AG10803 (cell line): Measurements from ENCODE around the gene TAMM41.
"Not testable (repeated sequence)": the region's sequence is repeated elsewhere in the genome, so short reads cannot be mapped to it uniquely, and the experiment has no call there.

Source experiments
- DNase-seq: peaks from one replicate; pipeline ENCODE4 v3.0.0; 2010; ENCODE audit warnings: low read depth
- H3K4me3 ChIP-seq: 2 replicates; pipeline ENCODE4 v1.5.1; 2011; ENCODE audit warnings: mild to moderate bottlenecking, low read length, control low read depth
- TF ChIP-seq, protein P1 (sequence below): conservative IDR thresholded peaks from 2 replicates; pipeline ENCODE4 v1.5.1; 2011; ENCODE audit warnings: mild to moderate bottlenecking, low read length, control low read depth, inconsistent platforms

Gene TAMM41

DNA sequence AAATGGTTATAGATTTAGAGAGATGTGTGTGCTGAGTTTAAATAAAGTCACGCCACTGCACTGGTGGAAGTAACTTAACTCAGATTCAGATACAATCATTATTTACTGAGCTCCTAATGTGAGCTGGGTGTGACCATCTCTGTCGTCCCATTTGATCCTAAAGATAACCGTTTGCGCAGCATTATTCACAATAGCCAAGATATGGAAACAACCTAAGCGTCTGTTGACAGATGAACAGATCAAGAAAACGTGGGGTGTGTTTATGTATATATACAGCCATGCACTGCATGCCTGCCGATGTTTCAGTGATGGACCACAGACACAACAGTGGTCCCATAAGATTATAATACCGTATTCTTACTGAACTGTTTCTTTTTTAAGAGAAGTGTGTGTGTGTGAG lies 71.2 kb downstream of the TAMM41 start:
- no peak overlapping the region for H3K4me3 ChIP-seq
- no peak for DNase-seq
- TF ChIP-seq, protein P1, sequence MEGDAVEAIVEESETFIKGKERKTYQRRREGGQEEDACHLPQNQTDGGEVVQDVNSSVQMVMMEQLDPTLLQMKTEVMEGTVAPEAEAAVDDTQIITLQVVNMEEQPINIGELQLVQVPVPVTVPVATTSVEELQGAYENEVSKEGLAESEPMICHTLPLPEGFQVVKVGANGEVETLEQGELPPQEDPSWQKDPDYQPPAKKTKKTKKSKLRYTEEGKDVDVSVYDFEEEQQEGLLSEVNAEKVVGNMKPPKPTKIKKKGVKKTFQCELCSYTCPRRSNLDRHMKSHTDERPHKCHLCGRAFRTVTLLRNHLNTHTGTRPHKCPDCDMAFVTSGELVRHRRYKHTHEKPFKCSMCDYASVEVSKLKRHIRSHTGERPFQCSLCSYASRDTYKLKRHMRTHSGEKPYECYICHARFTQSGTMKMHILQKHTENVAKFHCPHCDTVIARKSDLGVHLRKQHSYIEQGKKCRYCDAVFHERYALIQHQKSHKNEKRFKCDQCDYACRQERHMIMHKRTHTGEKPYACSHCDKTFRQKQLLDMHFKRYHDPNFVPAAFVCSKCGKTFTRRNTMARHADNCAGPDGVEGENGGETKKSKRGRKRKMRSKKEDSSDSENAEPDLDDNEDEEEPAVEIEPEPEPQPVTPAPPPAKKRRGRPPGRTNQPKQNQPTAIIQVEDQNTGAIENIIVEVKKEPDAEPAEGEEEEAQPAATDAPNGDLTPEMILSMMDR: no peak

DNA sequence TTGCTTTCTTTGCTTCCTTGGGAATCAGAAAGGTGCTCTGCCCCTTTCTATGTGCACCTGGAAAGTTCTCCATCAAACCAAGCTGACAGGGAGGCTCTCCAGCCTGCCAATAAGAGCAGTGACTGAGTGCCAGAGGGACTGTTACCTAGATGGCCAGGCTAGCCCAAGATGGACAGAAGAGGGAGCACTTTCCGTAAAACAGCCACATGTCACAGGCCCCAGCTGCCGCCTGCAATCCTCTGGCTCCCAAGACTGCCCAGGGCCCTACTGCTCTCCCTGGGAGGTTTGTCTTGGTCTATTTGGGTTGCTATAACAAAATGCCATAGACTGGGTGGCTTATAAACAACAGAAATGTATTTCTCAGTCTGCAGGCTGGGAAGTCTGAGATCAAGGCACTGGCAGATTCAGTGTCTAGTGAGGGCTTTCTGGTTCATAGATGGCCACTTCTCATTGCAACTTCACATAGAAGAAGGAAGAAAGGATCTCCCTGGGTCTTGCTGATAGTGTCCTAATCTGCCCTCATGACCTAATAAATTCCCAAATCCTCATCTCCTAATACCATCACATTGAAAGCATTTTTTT lies 72.3 kb downstream of the TAMM41 start:
- H3K4me3 ChIP-seq: no peak overlapping the region
- TF ChIP-seq, protein P1: peak; percentile 62
- DNase-seq: peak; percentile 60

DNA sequence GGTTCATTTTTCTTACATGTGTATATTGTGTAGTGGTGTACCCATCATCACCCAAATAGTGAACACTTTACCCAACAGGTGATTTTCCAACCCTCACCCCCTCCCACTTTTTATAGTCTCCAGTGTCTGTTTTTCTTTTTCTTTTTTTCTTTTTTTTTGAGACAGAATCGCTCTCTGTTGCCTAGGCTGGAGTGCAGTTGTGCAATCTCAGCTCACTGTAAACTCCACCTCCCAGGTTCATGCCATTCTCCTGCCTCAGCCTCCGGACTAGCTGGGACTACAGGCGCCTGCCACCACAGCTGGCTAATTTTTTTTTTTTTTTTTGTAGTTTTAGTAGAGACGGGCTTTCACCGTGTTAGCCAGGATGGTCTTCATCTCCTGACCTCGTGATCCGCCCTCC lies 74.8 kb downstream of the TAMM41 start:
- not testable (repeated sequence) for H3K4me3 ChIP-seq
- peak; percentile 6 for DNase-seq

DNA sequence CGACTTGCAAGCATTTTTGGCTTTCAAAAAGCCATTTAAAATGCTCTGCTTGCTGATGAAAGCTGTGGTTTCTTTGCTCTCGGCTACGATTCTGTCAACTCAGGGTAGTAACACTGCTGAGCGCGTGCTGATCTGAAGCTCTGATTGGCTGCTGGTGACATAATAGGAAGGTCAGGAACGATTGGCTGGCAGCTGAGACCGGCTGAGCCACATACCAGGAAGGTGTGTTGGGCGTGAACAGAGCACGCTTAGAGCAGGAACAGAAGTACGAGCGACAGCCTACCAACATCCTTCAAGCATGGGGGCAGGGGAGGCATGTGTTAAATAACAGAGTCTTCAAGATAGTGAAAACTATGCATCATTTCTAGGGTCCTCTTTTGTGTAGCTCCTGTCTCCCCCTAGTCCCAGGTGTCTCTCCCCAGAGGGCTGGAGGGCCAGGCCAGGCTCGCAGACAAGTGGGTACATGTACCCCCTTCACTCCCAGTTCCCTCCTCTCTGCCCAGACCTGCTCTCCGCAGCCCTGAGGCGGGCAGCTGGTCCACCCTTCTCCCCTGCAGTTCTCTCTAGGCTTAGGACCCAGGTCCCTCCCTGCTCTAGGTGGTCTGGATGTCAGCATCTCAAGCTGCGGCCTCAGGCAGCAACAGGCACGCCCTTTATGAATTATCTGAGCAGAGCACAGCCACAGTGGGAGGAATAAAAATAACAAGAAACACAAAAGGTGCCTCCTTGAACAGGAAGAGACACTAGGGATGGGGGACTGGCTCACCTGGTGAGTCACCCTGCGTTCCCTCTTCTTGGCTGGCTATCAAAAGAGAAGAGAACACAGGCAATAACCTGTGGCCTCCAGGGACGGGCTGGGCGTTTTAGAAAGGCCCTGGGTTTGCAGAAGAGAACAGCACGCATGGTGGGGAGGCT lies 76.0 kb downstream of the TAMM41 start:
- peak; percentile 88 for DNase-seq
- TF ChIP-seq, protein P1: no peak
- H3K4me3 ChIP-seq: peak overlapping the region; percentile 34

DNA sequence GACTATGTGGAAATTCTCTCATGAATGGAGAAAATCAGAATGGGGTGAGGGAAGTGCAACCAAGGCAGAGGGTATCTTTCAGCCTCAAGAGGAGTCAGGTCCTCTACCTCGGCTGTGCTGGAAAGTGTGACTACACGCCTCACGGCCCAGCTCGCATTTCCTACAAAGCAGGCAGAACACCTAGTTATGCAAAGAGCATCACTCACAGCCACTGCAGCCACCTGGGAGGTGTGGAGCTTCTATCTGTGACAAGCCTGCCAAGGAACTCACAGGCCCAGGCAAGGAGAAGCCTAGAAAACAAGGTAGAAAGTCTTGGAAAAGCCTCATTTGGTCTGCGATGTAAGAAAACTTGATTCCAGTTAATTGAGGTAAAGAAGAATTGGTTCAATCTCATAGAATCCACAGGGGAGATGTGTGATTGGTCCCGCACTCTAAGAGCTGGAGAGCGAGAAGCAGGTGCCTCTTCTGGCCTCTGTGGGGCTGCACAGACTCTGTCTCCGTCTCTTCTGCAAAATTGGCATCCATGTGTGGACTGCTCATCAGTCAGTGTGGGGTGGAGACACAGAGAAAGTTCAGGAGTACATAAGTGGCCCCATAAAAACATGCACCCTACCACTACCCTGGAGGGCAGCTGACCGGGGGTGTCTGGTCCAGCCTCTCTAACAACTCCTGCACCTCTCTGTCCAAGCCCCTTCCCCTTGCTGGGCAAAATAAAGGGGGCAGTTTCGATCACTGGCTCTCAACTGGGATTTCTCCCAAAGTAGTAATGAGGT lies 76.8 kb downstream of the TAMM41 start:
- DNase-seq: no peak
- peak overlapping the region; percentile 34; the same call in 1 of the 2 replicates for H3K4me3 ChIP-seq
- TF ChIP-seq, protein P1: no peak

DNA sequence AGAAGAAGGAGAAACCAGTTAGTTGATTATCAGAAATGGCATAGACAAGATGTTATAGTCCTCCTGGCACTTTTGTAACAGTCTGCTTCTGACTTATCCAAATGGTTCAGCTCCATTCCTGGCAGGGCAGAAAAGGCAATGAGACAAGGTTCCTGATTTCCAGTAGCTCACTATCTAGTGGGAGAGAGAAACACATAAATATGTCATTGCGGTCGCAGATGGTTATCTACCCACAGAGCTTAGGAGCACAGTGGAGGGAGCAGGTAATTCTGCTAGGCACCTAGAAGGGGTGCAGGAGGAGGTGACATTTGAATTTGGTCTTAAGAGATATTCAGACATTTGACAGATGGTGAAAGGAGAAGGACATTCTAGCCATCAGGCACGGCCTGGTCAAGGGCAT lies 78.1 kb downstream of the TAMM41 start:
- DNase-seq: no peak
- TF ChIP-seq, protein P1: no peak
- no peak overlapping the region for H3K4me3 ChIP-seq

DNA sequence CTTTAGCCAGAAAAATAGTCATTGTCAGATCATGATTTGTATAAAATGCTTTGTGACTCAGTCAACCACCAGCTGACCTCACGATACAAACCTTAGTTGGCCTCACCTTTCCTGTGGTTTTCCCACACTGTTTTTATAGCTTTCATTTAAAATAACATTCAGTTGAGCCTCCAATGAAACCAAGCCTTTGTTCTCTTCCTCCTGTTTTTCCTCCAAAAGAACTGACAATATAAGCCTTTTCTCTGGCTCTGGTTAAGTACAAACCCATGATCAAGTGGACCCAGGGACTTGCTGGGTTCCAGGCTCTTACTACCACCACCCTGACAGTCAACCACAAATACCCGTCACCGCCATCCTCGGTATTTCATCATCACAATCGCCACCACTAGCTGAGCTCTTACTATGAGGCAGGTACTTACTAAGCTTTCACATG lies 81.7 kb downstream of the TAMM41 start:
- TF ChIP-seq, protein P1: no peak

More for the DNA sequence above, 81.7 kb downstream of the TAMM41 start:
- H3K4me3 ChIP-seq: no peak overlapping the region
- peak; percentile 64 for DNase-seq
